ENCODE data around the gene PRXL2C. TPM values are rescaled to one million over a fixed set of nuclear protein-coding genes. Genes with fewer than 3 reads are reported as not detected.
A peak's percentile ranks its signal among the peaks of the same experiment; 100 is the strongest.

Gene PRXL2C
- total and polyA plus RNA-seq, 8 donors = 4.9 to 11.2 (median 8.2) TPM

DNA sequence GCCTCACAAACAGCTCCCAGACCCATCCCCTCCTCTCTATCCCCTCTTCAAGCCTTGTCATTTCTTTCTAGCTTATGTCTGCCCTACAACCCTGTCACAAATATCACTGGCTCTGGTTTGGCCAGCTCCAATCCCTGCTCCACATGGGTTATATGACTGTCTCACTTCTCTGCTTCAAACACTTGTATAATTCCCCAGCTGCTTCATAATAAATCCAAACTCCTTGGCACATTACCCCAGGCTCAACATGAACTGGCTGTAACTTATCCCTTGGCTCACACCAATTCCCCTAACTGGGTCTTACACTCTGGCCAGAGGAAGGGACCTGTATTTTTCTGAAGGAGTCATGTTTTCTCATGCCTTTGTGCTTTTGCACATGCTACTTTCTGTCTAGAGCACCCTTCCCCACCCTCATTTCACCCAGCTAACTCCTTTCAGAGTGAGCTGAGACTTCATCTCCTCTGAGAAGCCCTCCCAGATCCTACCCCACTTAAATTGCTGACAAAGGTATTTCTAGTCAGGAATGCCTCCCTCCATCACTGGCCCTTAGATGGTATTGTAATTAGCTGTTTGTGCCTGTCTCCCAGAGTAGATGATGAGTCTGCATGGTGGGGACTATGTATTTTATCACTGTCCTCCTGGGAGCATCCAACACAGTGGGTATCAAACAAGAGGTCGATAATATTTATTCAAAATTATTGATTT, 5.3 kb downstream of the PRXL2C start:
- ATAC-seq = no peak
- Histone ChIP-seq H3K36me3 (peaks cover 0 to 12% (median 0%) of the 10 kb centered on the region in 3 donors), H3K9me3 (no peaks in the 10 kb centered on the region), H3K27me3 (no peaks in the 10 kb centered on the region), H3K4me1 (peaks cover 0 to 9% (median 7%) of the 10 kb centered on the region in 3 donors), H3K4me3 (no peak overlapping the region), H3K27ac (no peak overlapping the region)
- no peak for FAIRE-seq
- no peak for TF ChIP-seq CTCF (IDR thresholded peaks at IDR 0.05)
- intact Hi-C loops (cut with DNase I) = no loop called here
- 14 to 34% methylated on average over 1 of the region's 1 CpG for WGBS, 2 donors
- DNase-seq = no peak

GRCh38 chr9:96646081-96646991, 8.8 kb downstream of the PRXL2C start:
- H3K27me3 ChIP-seq = no peaks in the 10 kb centered on the region
- no peaks in the 10 kb centered on the region for H3K4me1 ChIP-seq
- H3K4me3 ChIP-seq = no peak overlapping the region
- H3K36me3 ChIP-seq = peaks cover 0 to 11% (median 0%) of the 10 kb centered on the region in 3 donors
- FAIRE-seq (no peak), ATAC-seq (peak in 2 of 4 donors; percentile 61 to 80), DNase-seq (no peak)
- 81 to 87% methylated on average over 13 of the region's 13 CpGs for WGBS, 2 donors
- TF ChIP-seq CTCF (IDR thresholded peaks at IDR 0.05) = no peak
- intact Hi-C loops (cut with DNase I) = no loop called here
- no peak overlapping the region for H3K27ac ChIP-seq
- H3K9me3 ChIP-seq = no peaks in the 10 kb centered on the region

- H3K36me3 ChIP-seq = no peaks in the 10 kb centered on the region
- no peak for FAIRE-seq
- no peak for ATAC-seq
Observed at GRCh38 chr9:96644137-96644536, 11.0 kb downstream of the PRXL2C start.

GRCh38 chr9:96641514-96641913, 13.6 kb downstream of the PRXL2C start:
- Histone ChIP-seq H3K9me3 (no peaks in the 10 kb centered on the region), H3K27ac (no peak overlapping the region), H3K4me3 (no peak overlapping the region), H3K36me3 (no peaks in the 10 kb centered on the region), H3K27me3 (no peaks in the 10 kb centered on the region), H3K4me1 (no peaks in the 10 kb centered on the region)
- 67 to 71% methylated on average over 3 of the region's 3 CpGs for WGBS, 2 donors
- FAIRE-seq = no peak
- ATAC-seq = no peak
- DNase-seq = no peak
- intact Hi-C loops (cut with DNase I) = no loop called here
- no peak for TF ChIP-seq CTCF (IDR thresholded peaks at IDR 0.05)

More at GRCh38 chr9:96644137-96644536, 11.0 kb downstream of the PRXL2C start:
- Histone ChIP-seq H3K27ac (no peak overlapping the region), H3K9me3 (no peaks in the 10 kb centered on the region), H3K27me3 (no peaks in the 10 kb centered on the region), H3K4me3 (no peak overlapping the region), H3K4me1 (no peaks in the 10 kb centered on the region)
- WGBS, 2 donors = 70% methylated on average over 2 of the region's 2 CpGs
- intact Hi-C loops (cut with DNase I) = no loop called here
- no peak for DNase-seq
- no peak for TF ChIP-seq CTCF (IDR thresholded peaks at IDR 0.05)
